HG02885 (cell line): ENCODE data around the gene MGAT5.

Source experiments
- ATAC-seq: cut with Tn5 transposase; IDR thresholded peaks from one replicate; pipeline ENCODE4 v1.9.1; 2021; ENCODE audit warnings: mild to moderate bottlenecking; ENCODE audit not compliant: unreplicated experiment, poor library complexity

The MGAT5 gene

DNA sequence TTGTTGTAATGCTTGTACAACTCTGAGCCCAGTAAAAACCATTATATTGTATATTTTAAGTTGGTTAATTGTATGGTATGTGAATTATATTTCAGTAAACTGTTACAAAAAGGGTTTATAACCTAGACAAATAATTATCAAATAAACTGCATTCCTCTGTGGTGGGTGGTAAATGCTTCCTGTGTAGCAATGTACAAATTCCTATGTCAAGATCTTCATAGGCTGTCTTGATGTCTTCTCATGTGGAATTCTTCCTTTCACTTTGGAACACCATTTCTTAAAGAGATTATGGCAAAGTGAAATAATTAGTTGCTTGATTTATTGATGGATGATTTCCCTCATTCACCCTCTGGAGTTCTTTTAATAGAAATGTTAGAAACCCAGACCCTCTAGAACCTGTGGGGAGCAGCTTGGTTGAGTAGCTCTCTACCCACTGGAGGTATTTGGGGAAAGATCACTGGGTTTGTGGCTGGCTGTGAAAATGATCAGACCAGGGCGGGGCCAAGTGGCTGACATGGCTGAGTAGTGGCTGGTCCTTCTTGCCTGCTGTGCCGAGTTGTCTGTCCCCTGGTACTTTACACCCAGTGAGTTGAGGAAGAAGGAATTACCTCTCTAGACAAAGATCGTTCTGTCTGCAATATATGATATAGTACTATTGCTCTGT lies 22.4 kb upstream of the MGAT5 start:
- ATAC-seq: peak; percentile 20

- ATAC-seq: peak; percentile 25
Measured at GRCh38 chr2:134231965-134232340, 21.9 kb upstream of the MGAT5 start.

DNA sequence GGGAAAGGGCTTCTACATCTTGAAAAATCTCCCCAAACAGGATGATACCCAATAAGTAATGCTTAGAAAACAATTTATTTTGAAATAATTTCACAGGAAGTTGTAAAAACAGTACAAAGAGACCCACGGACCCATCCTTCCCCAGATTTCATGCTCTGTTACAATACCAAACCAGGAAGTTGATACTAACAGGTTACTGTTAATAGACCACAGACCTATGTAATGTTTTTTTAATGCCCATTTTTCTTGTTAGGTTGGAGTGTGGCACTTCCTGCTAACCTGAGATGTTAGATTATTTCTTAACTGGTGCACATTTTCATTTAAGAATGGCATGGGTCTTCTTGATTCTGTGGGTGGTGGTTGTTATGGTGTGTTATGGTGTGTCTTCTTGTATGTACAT lies 21.4 kb upstream of the MGAT5 start:
- ATAC-seq: no peak

DNA sequence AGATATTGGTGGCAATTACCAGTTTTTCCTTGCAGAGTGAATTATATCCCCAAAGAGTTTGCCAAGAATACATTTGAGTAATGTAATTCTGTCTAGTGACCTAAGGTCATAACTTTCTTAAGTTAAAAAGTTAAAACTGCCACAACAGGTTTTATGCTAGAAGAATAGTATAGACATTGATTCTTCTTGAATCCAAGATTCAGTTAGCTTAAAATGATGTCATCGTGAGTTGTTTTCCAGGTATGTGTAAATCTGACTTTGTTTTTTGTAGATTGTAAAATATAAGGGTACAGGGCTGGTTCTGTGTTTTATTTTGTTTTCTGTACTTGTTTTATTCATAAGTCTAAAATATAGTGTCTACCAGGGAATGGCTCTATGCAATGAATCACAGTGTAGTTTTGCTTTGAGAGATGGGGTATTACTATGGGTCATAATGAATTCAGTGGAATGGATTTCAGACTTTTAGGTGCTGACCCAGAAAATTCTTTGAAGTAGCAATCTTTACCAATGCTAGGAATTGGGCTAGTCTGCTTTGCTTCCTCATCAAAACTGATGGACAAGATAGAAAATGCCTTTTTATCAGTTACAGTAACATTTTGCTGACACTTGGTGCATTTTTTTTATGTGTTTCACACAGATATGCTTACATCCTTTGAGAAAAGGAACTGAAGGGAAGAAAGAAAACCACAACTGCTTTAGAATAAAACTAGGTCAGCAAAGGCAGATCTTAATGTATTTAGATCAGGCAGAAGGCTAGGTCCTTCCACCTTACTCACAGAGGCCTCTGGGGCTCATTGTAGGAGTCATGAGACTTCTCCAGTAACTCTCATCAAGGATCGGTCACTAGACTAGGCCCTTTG lies 20.8 kb upstream of the MGAT5 start:
- ATAC-seq: peak; percentile 42

DNA sequence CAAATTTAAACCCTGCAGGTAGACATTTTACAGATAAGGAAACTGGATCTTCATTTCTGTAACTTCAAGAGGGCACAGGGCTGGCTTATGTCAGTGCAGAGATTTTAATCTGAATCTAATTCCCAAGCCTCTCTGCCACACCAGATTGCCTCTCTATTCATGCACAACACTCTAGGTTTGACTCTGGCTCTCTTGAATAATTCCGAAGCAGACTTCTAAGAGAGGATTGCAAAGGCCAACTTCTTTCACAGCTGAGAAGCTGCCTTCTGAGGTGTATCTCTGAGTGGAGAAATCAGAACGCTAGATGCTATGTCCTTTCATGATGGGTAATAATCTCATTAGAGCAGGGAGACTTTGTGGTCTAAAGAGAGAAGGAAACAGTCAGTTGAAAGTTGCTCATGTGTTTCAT lies 20.1 kb upstream of the MGAT5 start:
- ATAC-seq: peak; percentile 64

- ATAC-seq: no peak
Measured at GRCh38 chr2:134234535-134234934, 19.3 kb upstream of the MGAT5 start.

DNA sequence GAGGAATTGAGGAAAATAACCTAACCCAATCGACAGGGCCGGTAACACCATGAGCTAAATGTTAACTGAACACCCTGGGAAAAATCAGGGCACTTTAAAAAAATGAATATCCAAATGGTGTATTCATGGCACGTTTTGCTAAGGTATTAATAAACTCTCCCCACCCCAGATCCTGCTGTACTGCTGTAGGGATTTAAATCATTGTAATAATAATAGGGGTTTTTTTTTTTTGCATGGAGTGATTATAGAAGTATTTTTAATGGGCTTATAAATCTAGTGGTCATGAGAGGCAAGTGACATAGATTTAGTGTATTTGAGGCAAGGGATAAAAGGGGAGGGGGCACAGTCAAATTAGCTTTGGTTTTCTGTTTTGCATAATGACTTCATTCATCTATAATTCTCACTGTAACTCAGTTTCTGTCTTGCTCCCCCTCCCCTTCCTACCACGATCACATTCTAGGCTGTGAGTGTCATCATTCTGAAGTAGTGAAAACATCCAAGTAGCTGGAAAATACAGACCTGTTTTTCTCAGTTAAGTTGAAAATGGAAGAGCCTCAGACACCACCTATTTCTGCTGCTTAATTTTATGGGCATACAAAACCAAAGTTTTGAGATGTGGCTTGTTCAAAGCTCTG lies 18.2 kb upstream of the MGAT5 start:
- no peak for ATAC-seq

- no peak for ATAC-seq
Measured at GRCh38 chr2:134238371-134238770, 15.5 kb upstream of the MGAT5 start.

DNA sequence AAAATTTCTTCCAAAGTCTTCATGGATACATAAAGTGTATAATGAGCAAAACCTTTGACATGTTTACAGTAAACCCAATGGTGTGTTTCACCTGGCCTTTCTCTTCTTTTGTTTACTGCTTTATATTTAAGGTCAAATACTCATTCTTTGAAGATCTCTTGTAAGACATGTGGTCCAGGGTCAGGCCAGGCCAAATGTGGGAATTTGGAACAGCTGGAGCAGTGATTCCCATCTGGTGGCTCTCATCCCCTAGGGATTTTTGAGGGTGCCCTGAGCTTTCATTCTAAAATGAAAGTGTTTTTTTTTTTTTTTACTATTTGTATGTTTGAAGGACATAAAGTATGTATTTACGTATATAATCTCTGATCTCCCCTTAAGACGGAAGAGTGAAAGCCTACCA lies 13.8 kb upstream of the MGAT5 start:
- ATAC-seq: no peak

- no peak for ATAC-seq
Measured at GRCh38 chr2:134241911-134242310, 12.0 kb upstream of the MGAT5 start.

GRCh38 chr2:134243244-134243643 lies 10.6 kb upstream of the MGAT5 start:
- no peak for ATAC-seq

- ATAC-seq: no peak
Measured at GRCh38 chr2:134244086-134244485, 9.8 kb upstream of the MGAT5 start.

GRCh38 chr2:134244587-134244986 lies 9.3 kb upstream of the MGAT5 start:
- no peak for ATAC-seq

GRCh38 chr2:134245340-134245984 lies 8.4 kb upstream of the MGAT5 start:
- ATAC-seq: no peak

- no peak for ATAC-seq
Measured at GRCh38 chr2:134246154-134246874, 7.6 kb upstream of the MGAT5 start.

- peak; percentile 50 for ATAC-seq
Measured at GRCh38 chr2:134247679-134248078, 6.2 kb upstream of the MGAT5 start.

DNA sequence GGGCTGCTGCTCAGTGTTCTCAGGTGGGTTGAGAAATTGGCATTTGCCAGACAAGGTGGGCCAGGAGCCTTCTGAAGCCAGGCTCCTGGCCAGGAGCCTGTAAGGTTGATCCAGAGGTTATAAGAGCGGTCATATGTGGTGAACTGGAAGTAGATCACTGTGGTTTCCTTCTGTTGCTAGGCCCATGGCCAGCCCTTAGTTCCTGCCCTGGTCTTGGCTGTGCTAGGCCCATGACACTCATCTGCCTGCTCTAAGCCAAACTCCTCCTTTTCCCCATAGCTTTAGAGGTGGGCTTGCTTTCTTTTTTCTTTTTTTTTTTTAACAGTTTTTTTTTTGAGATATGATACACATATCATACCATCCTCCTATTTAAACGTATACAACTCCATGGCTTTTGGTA lies 5.0 kb upstream of the MGAT5 start:
- ATAC-seq: no peak

- ATAC-seq: peak; percentile 26
Measured at GRCh38 chr2:134249755-134250154, 4.1 kb upstream of the MGAT5 start.

DNA sequence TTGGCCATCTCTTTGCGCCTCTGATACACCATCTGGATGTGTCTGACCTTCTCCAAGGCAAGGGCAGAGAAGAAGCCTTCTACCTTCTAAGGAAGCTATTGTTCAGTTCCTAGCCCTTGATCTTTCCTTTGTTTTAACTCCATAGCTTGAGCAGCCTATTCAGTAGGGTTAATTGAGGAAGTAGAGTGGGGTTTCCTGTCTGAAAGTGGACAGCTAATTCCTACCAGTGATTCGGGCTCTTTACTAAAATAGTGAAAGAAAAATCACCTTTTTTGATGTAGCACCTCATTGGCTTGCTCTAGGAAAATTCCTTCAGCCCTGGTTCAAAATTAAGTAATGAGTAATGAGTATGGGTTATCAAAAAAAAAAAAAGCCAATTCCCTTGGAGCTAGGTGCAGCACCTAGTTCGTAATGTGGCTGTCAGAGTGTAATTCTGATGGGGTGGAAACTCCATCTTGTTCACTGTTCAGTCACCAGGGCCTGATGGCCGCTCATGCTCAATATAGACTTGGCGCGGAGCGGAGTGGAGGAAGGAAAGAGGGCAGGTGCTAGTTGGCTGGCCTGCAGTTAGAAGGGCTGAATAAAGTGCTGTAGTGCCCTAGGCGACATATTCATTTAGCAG lies 2.9 kb upstream of the MGAT5 start:
- ATAC-seq: peak; percentile 18
